H9 (cell line): ENCODE data around the gene TWF1. TPM values are rescaled to one million over a fixed set of nuclear protein-coding genes. Genes with fewer than 3 reads are reported as not detected.

Experiments used
- DNase-seq: peaks from one replicate; pipeline ENCODE4 v3.0.0-alpha.2; 2017
- H2AFZ ChIP-seq: one replicate; pipeline ENCODE4 v1.6.1; 2013; ENCODE audit warnings: mild to moderate bottlenecking, low read length, control low read depth, moderate library complexity
- H2AK5ac ChIP-seq: 2 replicates; pipeline ENCODE4 v1.6.1; 2013; ENCODE audit warnings: low read length, control low read depth, mixed read lengths; ENCODE audit not compliant: insufficient read length
- H2BK120ac ChIP-seq: one replicate; pipeline ENCODE4 v1.6.1; 2013; ENCODE audit warnings: low read depth, mild to moderate bottlenecking, low read length, control low read depth, inconsistent platforms; ENCODE audit not compliant: poor library complexity, severe bottlenecking
- H2BK12ac ChIP-seq: 2 replicates; pipeline ENCODE4 v1.6.1; 2013; ENCODE audit warnings: low read length, control low read depth, mixed read lengths, low read depth; ENCODE audit not compliant: insufficient read length
- H2BK15ac ChIP-seq: 2 replicates; pipeline ENCODE4 v1.6.1; 2013; ENCODE audit warnings: low read depth, low read length, control low read depth
- H2BK20ac ChIP-seq: one replicate; pipeline ENCODE4 v1.6.1; 2013; ENCODE audit warnings: low read depth, mild to moderate bottlenecking, low read length, control low read depth, inconsistent platforms; ENCODE audit not compliant: poor library complexity, severe bottlenecking
- H2BK5ac ChIP-seq: 2 replicates; pipeline ENCODE4 v1.6.1; 2013; ENCODE audit warnings: low read length, control low read depth, mixed read lengths; ENCODE audit not compliant: insufficient read length
- H3K14ac ChIP-seq: 2 replicates; pipeline ENCODE4 v1.6.1; 2013; ENCODE audit warnings: low read length, control low read depth; ENCODE audit not compliant: insufficient read depth
- H3K18ac ChIP-seq: 2 replicates; pipeline ENCODE4 v1.6.1; 2013; ENCODE audit warnings: low read depth, mild to moderate bottlenecking, mixed read lengths, low read length, control low read depth; ENCODE audit not compliant: insufficient read length
- H3K23ac ChIP-seq: 2 replicates; pipeline ENCODE4 v1.6.1; 2013; ENCODE audit warnings: low read length, control low read depth, mixed read lengths, low read depth; ENCODE audit not compliant: insufficient read length
- H3K23me2 ChIP-seq: 2 replicates; pipeline ENCODE4 v1.6.1; 2013; ENCODE audit warnings: low read depth, mild to moderate bottlenecking, mixed read lengths, low read length, control low read depth; ENCODE audit not compliant: insufficient read length, poor library complexity, severe bottlenecking
- H3K27ac ChIP-seq: 2 replicates; pipeline ENCODE4 v1.5.1; 2013; ENCODE audit warnings: low read length, control low read depth, mixed read lengths, low read depth; ENCODE audit not compliant: insufficient read length
- H3K27me3 ChIP-seq: 2 replicates; pipeline ENCODE4 v1.6.1; 2013; ENCODE audit warnings: low read length, control low read depth, inconsistent platforms; ENCODE audit not compliant: insufficient read depth
- H3K4ac ChIP-seq: 2 replicates; pipeline ENCODE4 v1.6.1; 2013; ENCODE audit warnings: low read depth, mild to moderate bottlenecking, control low read depth, inconsistent platforms, low read length, moderate library complexity
- H3K4me1 ChIP-seq: 2 replicates; pipeline ENCODE4 v1.6.1; 2013; ENCODE audit warnings: low read length, control low read depth, inconsistent platforms; ENCODE audit not compliant: insufficient read depth
- H3K4me2 ChIP-seq: 2 replicates; pipeline ENCODE4 v1.6.1; 2013; ENCODE audit warnings: low read length, control low read depth, mixed read lengths; ENCODE audit not compliant: insufficient read length, insufficient read depth
- H3K56ac ChIP-seq: 2 replicates; pipeline ENCODE4 v1.6.1; 2013; ENCODE audit warnings: low read depth, mild to moderate bottlenecking, mixed read lengths, low read length, control low read depth; ENCODE audit not compliant: insufficient read length
- H3K79me1 ChIP-seq: 2 replicates; pipeline ENCODE4 v1.6.1; 2013; ENCODE audit warnings: low read depth, mild to moderate bottlenecking, moderate library complexity, low read length, control low read depth, inconsistent platforms; ENCODE audit not compliant: insufficient read depth, poor library complexity, severe bottlenecking
- H3K79me2 ChIP-seq: 2 replicates; pipeline ENCODE4 v1.6.1; 2013; ENCODE audit warnings: low read length, control low read depth, inconsistent platforms; ENCODE audit not compliant: insufficient read depth
- H3K9ac ChIP-seq: 2 replicates; pipeline ENCODE4 v1.6.1; 2013; ENCODE audit warnings: low read length, control low read depth, mixed read lengths; ENCODE audit not compliant: insufficient read length; ENCODE audit errors: extremely low read depth
- H3K9me3 ChIP-seq: one replicate; pipeline ENCODE4 v1.6.1; 2013; ENCODE audit warnings: low read depth, low read length, inconsistent platforms; ENCODE audit not compliant: control insufficient read depth
- H3T11ph ChIP-seq: one replicate; pipeline ENCODE4 v1.6.1; 2013; ENCODE audit warnings: mild to moderate bottlenecking, low read length, control low read depth, inconsistent platforms
- H4K20me1 ChIP-seq: one replicate; pipeline ENCODE4 v1.6.1; 2013; ENCODE audit not compliant: control insufficient read depth, insufficient read length, insufficient read depth
- H4K5ac ChIP-seq: 2 replicates; pipeline ENCODE4 v1.6.1; 2013; ENCODE audit warnings: low read depth, mild to moderate bottlenecking, mixed read lengths, low read length, control low read depth; ENCODE audit not compliant: insufficient read length
- H4K8ac ChIP-seq: replicated peaks from 2 replicates; pipeline ENCODE4 v1.6.1; 2013; ENCODE audit warnings: low read length, control low read depth, mixed read lengths, low read depth; ENCODE audit not compliant: insufficient read length
- H4K91ac ChIP-seq: 2 replicates; pipeline ENCODE4 v1.6.1; 2013; ENCODE audit warnings: low read depth, mild to moderate bottlenecking, moderate library complexity, mixed read lengths, low read length, control low read depth; ENCODE audit not compliant: insufficient read length
- H3K27ac Mint-ChIP-seq, 3 experiments: 2 replicates in 2 of 3; 3 replicates in 1 of 3; pipeline ENCODE4 v1.8.0; 2020 to 2021; ENCODE audit warnings: mixed read lengths in 3 of 3, mild to moderate bottlenecking in 1 of 3, moderate library complexity in 1 of 3
- H3K27me3 Mint-ChIP-seq: 2 replicates; pipeline ENCODE4 v1.8.0; 2021; ENCODE audit warnings: low read depth, mild to moderate bottlenecking, moderate library complexity, mixed read lengths
- H3K36me3 Mint-ChIP-seq, 3 experiments: 2 replicates in 2 of 3; 3 replicates in 1 of 3; pipeline ENCODE4 v1.8.0; 2020 to 2021; ENCODE audit warnings: low read depth in 3 of 3, mixed read lengths in 3 of 3; ENCODE audit not compliant: insufficient read depth in 1 of 3
- H3K4me1 Mint-ChIP-seq, 2 experiments: 2 replicates each; pipeline ENCODE4 v1.8.0; 2020; ENCODE audit warnings: mixed read lengths in 2 of 2
- H3K4me3 Mint-ChIP-seq, 2 experiments: 2 replicates in 1 of 2; 3 replicates in 1 of 2; pipeline ENCODE4 v1.8.0; 2020 to 2021; ENCODE audit warnings: mild to moderate bottlenecking in 2 of 2, mixed read lengths in 2 of 2, moderate library complexity in 1 of 2
- H3K9me3 Mint-ChIP-seq, 2 experiments: 2 replicates in 1 of 2; 3 replicates in 1 of 2; pipeline ENCODE4 v1.8.0; 2020; ENCODE audit warnings: mild to moderate bottlenecking in 2 of 2, mixed read lengths in 2 of 2, moderate library complexity in 1 of 2
- WGBS: extraction: QIAGEN DNeasy Blood & Tissue Kit; methylation state at CpG from one replicate; pipeline ENCODE4 v1.1.7; 2013; ENCODE audit warnings: missing lambda C conversion rate, low lambda C conversion rate, mixed read lengths; ENCODE audit not compliant: insufficient read length; ENCODE audit errors: extremely low coverage; 5-methylcytosine and 5-hydroxymethylcytosine counted together
- total RNA-seq: library from RNA; stranded (reverse); gene quantifications from 2 replicates; pipeline ENCODE4 v1.2.1, GENCODE V29; 2021
- TF ChIP-seq, protein P1 (sequence below): fragments of 200-600 bp; sonication (generic); conservative IDR thresholded peaks from 3 replicates; pipeline ENCODE4 v1.8.0; 2021; ENCODE audit warnings: antibody characterized with exemption, mild to moderate bottlenecking

TWF1 gene
- total RNA-seq, 1 experiment from 2014 or later: 22.8 TPM

DNA sequence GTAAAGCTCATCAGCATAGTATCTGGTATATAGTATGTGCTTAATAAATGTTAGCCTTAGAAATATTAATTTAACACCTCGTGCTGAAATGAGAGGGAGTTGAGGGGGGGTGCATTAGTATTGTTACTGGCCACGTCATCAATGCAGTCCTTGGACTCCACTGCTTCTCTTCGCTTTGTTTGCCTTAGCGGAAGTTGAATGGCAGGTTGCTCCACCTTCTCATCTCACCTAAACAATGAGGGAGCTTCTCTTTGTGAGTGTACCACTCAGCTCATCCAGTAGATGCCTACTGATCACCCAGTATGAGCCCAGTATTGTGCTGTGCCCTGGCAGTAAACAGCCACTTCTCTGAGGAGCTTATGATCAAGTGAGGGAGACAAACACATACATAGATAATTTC is 34.2 kb upstream of the TWF1 start:
- peaks cover 9% of the 10 kb centered on the region for H3K23me2 ChIP-seq
- no peak overlapping the region for H3K18ac ChIP-seq
- no peak overlapping the region for H3K4ac ChIP-seq
- no peak overlapping the region for H2BK12ac ChIP-seq
- no peaks in the 10 kb centered on the region for H4K20me1 ChIP-seq
- no peak overlapping the region for H2AK5ac ChIP-seq
- H2AFZ ChIP-seq: no peak overlapping the region
- no peak overlapping the region for H4K91ac ChIP-seq
- Mint-ChIP-seq H3K36me3 (no peaks in the 10 kb centered on the region), H3K4me3 (no peak overlapping the region), H3K4me1 (peaks cover 8 to 10% of the 10 kb centered on the region in 2 experiments), H3K27ac (no peak overlapping the region), H3K9me3 (no peaks in the 10 kb centered on the region), H3K27me3 (peaks cover 21% of the 10 kb centered on the region)
- H2BK15ac ChIP-seq: no peak overlapping the region
- no peaks in the 10 kb centered on the region for H3K9me3 ChIP-seq
- DNase-seq: no peak
- no peak overlapping the region for H2BK120ac ChIP-seq
- H3T11ph ChIP-seq: no peak overlapping the region
- H3K27me3 ChIP-seq: peaks cover 1% of the 10 kb centered on the region; the same call in 1 of the 2 replicates
- H3K23ac ChIP-seq: no peak overlapping the region
- no peaks in the 10 kb centered on the region for H3K79me2 ChIP-seq
- H3K14ac ChIP-seq: no peak overlapping the region
- no peak overlapping the region for H4K8ac ChIP-seq
- no CpG with 5 or more reads among the region's 4 CpGs for WGBS
- H3K9ac ChIP-seq: no peak overlapping the region
- no peak overlapping the region for H4K5ac ChIP-seq
- TF ChIP-seq, protein P1, sequence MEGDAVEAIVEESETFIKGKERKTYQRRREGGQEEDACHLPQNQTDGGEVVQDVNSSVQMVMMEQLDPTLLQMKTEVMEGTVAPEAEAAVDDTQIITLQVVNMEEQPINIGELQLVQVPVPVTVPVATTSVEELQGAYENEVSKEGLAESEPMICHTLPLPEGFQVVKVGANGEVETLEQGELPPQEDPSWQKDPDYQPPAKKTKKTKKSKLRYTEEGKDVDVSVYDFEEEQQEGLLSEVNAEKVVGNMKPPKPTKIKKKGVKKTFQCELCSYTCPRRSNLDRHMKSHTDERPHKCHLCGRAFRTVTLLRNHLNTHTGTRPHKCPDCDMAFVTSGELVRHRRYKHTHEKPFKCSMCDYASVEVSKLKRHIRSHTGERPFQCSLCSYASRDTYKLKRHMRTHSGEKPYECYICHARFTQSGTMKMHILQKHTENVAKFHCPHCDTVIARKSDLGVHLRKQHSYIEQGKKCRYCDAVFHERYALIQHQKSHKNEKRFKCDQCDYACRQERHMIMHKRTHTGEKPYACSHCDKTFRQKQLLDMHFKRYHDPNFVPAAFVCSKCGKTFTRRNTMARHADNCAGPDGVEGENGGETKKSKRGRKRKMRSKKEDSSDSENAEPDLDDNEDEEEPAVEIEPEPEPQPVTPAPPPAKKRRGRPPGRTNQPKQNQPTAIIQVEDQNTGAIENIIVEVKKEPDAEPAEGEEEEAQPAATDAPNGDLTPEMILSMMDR: no peak
- no peak overlapping the region for H3K56ac ChIP-seq
- no peaks in the 10 kb centered on the region for H3K79me1 ChIP-seq
- H2BK5ac ChIP-seq: no peak overlapping the region
- H3K4me1 ChIP-seq: no peaks in the 10 kb centered on the region
- H3K4me2 ChIP-seq: no peak overlapping the region
- H3K27ac ChIP-seq: no peak overlapping the region
- H2BK20ac ChIP-seq: no peak overlapping the region
